ENCODE measurements around the gene STK17A.
"Not testable (repeated sequence)": the region's sequence is repeated elsewhere in the genome, so short reads cannot be mapped to it uniquely, and the experiment has no call there.

Gene STK17A

GRCh38 chr7:43619213-43620012 lies 36.5 kb downstream of the STK17A start:
- Histone ChIP-seq H3K9me3 (ENCODE audit: control insufficient read depth, low read length) (no peaks in the 10 kb centered on the region), H3K4me3 (ENCODE audit: extremely low read depth, insufficient read depth, low read length, poor library complexity, severe bottlenecking) (no peak overlapping the region), H3K27ac (ENCODE audit: low read depth, low read length, severe bottlenecking) (no peak overlapping the region), H3K36me3 (ENCODE audit: control insufficient read depth, insufficient read depth, low read length) (peaks cover 48% of the 10 kb centered on the region), H3K4me1 (ENCODE audit: control insufficient read depth, insufficient read depth, low read length, poor library complexity, severe bottlenecking) (peaks cover 3% of the 10 kb centered on the region)
- 88 to 94% methylated on average over 1 to 3 of the region's 4 CpGs for WGBS, 2 experiments (ENCODE audit: insufficient coverage in 2 of 2)

GRCh38 chr7:43621729-43622448 lies 39.0 kb downstream of the STK17A start:
- no peak overlapping the region for H3K4me3 ChIP-seq (ENCODE audit: extremely low read depth, insufficient read depth, low read length, poor library complexity, severe bottlenecking)
- H3K27ac ChIP-seq (ENCODE audit: low read depth, low read length, severe bottlenecking), result no peak overlapping the region
- H3K9me3 ChIP-seq (ENCODE audit: control insufficient read depth, low read length), result no peaks in the 10 kb centered on the region
- H3K36me3 ChIP-seq (ENCODE audit: control insufficient read depth, insufficient read depth, low read length), result peaks cover 48% of the 10 kb centered on the region
- 94 to 100% methylated on average over 2 of the region's 5 CpGs for WGBS, 2 experiments (ENCODE audit: insufficient coverage in 2 of 2)
- peaks cover 3% of the 10 kb centered on the region for H3K4me1 ChIP-seq (ENCODE audit: control insufficient read depth, insufficient read depth, low read length, poor library complexity, severe bottlenecking)

GRCh38 chr7:43624156-43624555 lies 41.2 kb downstream of the STK17A start:
- Histone ChIP-seq H3K9me3 (ENCODE audit: control insufficient read depth, low read length) (no peaks in the 10 kb centered on the region), H3K4me3 (ENCODE audit: extremely low read depth, insufficient read depth, low read length, poor library complexity, severe bottlenecking) (no peak overlapping the region), H3K36me3 (ENCODE audit: control insufficient read depth, insufficient read depth, low read length) (peaks cover 64% of the 10 kb centered on the region), H3K27ac (ENCODE audit: low read depth, low read length, severe bottlenecking) (no peak overlapping the region), H3K4me1 (ENCODE audit: control insufficient read depth, insufficient read depth, low read length, poor library complexity, severe bottlenecking) (peaks cover 3% of the 10 kb centered on the region)
- 86% methylated on average over 1 to 2 of the region's 2 CpGs for WGBS, 2 experiments (ENCODE audit: insufficient coverage in 2 of 2)

DNA sequence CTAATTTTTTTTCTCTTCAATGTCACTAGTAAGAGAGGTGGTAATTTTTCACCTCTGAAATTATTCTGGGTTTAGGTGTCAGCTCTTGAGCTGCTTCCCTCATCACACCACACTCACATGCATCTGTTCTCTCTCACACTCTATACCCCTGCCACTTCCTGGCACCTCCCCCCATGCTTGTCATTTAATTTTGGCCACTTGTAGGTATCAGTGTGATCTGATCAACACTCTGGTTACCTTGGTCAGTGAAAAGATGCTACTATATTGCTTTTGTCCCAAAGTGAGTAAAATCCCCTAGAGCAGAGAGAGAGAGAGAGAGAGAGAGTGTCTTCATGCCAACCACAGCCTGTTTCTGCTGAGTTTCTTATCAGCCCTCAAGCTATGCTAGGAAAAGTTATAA lies 42.5 kb downstream of the STK17A start:
- peaks cover 54% of the 10 kb centered on the region for H3K36me3 ChIP-seq (ENCODE audit: control insufficient read depth, insufficient read depth, low read length)

GRCh38 chr7:43625980-43626379 lies 43.1 kb downstream of the STK17A start:
- H3K4me3 ChIP-seq (ENCODE audit: extremely low read depth, insufficient read depth, low read length, poor library complexity, severe bottlenecking), result no peak overlapping the region
- H3K9me3 ChIP-seq (ENCODE audit: control insufficient read depth, low read length), result no peaks in the 10 kb centered on the region
- H3K27ac ChIP-seq (ENCODE audit: low read depth, low read length, severe bottlenecking), result no peak overlapping the region
- WGBS, 2 experiments (ENCODE audit: insufficient coverage in 2 of 2), result 93% methylated on average over 3 of the region's 4 CpGs; no CpG with 5 or more reads in 1 of the 2 experiments
- peaks cover 3% of the 10 kb centered on the region for H3K4me1 ChIP-seq (ENCODE audit: control insufficient read depth, insufficient read depth, low read length, poor library complexity, severe bottlenecking)
- H3K36me3 ChIP-seq (ENCODE audit: control insufficient read depth, insufficient read depth, low read length), result peaks cover 55% of the 10 kb centered on the region

More for the DNA sequence above, 42.5 kb downstream of the STK17A start:
- Histone ChIP-seq H3K4me3 (ENCODE audit: extremely low read depth, insufficient read depth, low read length, poor library complexity, severe bottlenecking) (no peak overlapping the region), H3K9me3 (ENCODE audit: control insufficient read depth, low read length) (no peaks in the 10 kb centered on the region), H3K27ac (ENCODE audit: low read depth, low read length, severe bottlenecking) (no peak overlapping the region), H3K4me1 (ENCODE audit: control insufficient read depth, insufficient read depth, low read length, poor library complexity, severe bottlenecking) (peaks cover 3% of the 10 kb centered on the region)

- Histone ChIP-seq H3K36me3 (ENCODE audit: control insufficient read depth, insufficient read depth, low read length) (peaks cover 55% of the 10 kb centered on the region), H3K27ac (ENCODE audit: low read depth, low read length, severe bottlenecking) (no peak overlapping the region), H3K9me3 (ENCODE audit: control insufficient read depth, low read length) (no peaks in the 10 kb centered on the region), H3K4me1 (ENCODE audit: control insufficient read depth, insufficient read depth, low read length, poor library complexity, severe bottlenecking) (peaks cover 3% of the 10 kb centered on the region), H3K4me3 (ENCODE audit: extremely low read depth, insufficient read depth, low read length, poor library complexity, severe bottlenecking) (no peak overlapping the region)
- WGBS, 2 experiments (ENCODE audit: insufficient coverage in 2 of 2), result 100% methylated on average over 1 of the region's 2 CpGs; no CpG with 5 or more reads in 1 of the 2 experiments
Measured at GRCh38 chr7:43626695-43627094, 43.8 kb downstream of the STK17A start.

DNA sequence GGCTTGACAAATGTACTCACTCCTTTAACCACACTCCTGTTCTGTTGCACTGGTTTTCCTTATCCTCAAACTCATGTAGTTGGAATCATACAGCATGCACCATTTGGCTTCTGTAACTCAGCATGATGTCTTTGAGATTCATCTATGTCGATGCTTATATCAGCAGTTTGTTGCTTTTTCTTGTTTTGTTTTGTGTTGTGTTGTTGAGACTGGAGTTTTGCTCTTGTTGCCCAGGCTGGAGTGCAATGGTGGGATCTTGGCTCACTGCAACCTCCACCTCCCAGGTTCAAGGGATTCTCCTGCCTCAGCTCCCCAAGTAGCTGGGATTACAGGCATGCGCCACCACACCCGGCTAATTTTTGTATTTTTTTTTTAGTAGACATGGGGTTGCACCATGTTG lies 44.9 kb downstream of the STK17A start:
- not testable (repeated sequence) for H3K9me3 ChIP-seq (ENCODE audit: control insufficient read depth, low read length); H3K4me3 ChIP-seq (ENCODE audit: extremely low read depth, insufficient read depth, low read length, poor library complexity, severe bottlenecking); H3K27ac ChIP-seq (ENCODE audit: low read depth, low read length, severe bottlenecking); H3K4me1 ChIP-seq (ENCODE audit: control insufficient read depth, insufficient read depth, low read length, poor library complexity, severe bottlenecking)
- H3K36me3 ChIP-seq (ENCODE audit: control insufficient read depth, insufficient read depth, low read length), result peaks cover 61% of the 10 kb centered on the region
- 100% methylated on average over 1 to 3 of the region's 3 CpGs for WGBS, 2 experiments (ENCODE audit: insufficient coverage in 2 of 2)

DNA sequence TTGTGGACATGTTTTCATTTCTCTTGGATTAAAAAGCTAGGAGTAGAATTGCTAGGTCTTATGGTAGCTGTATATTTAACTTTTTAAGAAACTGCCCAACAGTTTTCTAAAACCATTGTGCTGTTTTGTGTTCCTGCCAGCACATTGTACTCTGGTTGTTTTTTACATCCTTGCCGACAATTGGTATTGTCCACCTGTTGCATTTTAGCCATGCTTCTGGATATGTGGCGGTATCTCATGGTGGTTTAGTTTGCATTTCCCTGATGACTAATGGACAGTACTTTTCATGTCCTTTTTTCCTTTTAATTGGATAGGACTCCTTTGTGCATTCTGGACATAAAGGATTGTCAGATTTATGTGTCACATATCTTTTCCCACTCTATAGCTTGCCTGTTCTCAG lies 45.5 kb downstream of the STK17A start:
- H3K4me1 ChIP-seq (ENCODE audit: control insufficient read depth, insufficient read depth, low read length, poor library complexity, severe bottlenecking), result no peaks in the 10 kb centered on the region
- WGBS, 2 experiments (ENCODE audit: insufficient coverage in 2 of 2), result 100% methylated on average over 1 of the region's 2 CpGs
- peaks cover 67% of the 10 kb centered on the region for H3K36me3 ChIP-seq (ENCODE audit: control insufficient read depth, insufficient read depth, low read length)
- H3K9me3 ChIP-seq (ENCODE audit: control insufficient read depth, low read length), result no peaks in the 10 kb centered on the region
- H3K4me3 ChIP-seq (ENCODE audit: extremely low read depth, insufficient read depth, low read length, poor library complexity, severe bottlenecking), result no peak overlapping the region
- H3K27ac ChIP-seq (ENCODE audit: low read depth, low read length, severe bottlenecking), result no peak overlapping the region

DNA sequence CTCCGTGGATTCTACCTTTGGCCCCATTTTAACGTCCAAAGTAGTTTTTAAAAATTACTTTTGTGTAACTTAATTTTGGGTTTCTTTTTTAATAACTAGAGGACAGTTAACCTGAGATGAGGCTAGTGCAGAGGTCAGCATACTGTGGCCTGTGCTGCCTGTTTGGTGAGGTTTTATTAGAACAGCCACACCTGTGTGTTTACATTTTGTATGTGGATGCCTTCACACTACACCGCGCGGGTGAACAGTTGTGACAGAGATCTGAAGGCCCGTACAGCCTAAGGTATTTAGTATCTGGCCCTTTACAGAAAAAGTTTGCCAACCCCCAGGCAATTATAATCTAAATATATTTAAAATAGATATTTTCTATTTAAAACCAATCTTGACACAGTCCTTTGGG lies 46.9 kb downstream of the STK17A start:
- H3K4me1 ChIP-seq (ENCODE audit: control insufficient read depth, insufficient read depth, low read length, poor library complexity, severe bottlenecking), result no peaks in the 10 kb centered on the region
- no peak overlapping the region for H3K27ac ChIP-seq (ENCODE audit: low read depth, low read length, severe bottlenecking)
- no peak overlapping the region for H3K4me3 ChIP-seq (ENCODE audit: extremely low read depth, insufficient read depth, low read length, poor library complexity, severe bottlenecking)
- 87% methylated on average over 3 of the region's 6 CpGs; no CpG with 5 or more reads in 1 of the 2 experiments for WGBS, 2 experiments (ENCODE audit: insufficient coverage in 2 of 2)
- peaks cover 75% of the 10 kb centered on the region for H3K36me3 ChIP-seq (ENCODE audit: control insufficient read depth, insufficient read depth, low read length)
- no peaks in the 10 kb centered on the region for H3K9me3 ChIP-seq (ENCODE audit: control insufficient read depth, low read length)

DNA sequence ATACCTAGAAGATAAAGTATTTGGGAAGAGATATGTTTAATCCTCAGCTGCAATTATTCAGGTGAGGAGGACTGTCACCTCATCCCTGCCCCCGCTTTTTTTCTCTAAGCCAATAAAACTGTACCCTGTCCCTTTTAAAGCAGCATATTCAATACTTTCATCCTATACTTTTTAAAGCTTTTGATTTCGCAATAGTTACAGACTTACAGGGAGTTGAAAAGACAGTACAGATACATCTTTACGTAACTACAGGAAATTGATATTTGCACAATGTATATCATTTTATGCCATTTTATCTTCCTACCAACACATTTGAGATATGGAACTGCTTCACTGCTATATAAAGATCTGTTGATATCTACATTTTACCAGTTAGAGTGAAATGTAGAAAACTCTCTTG lies 47.6 kb downstream of the STK17A start:
- H3K27ac ChIP-seq (ENCODE audit: low read depth, low read length, severe bottlenecking), result no peak overlapping the region
- H3K36me3 ChIP-seq (ENCODE audit: control insufficient read depth, insufficient read depth, low read length), result peaks cover 78% of the 10 kb centered on the region
- peaks cover 2% of the 10 kb centered on the region for H3K9me3 ChIP-seq (ENCODE audit: control insufficient read depth, low read length)
- 100% methylated on average over 1 of the region's 3 CpGs for WGBS, 2 experiments (ENCODE audit: insufficient coverage in 2 of 2)
- no peak overlapping the region for H3K4me3 ChIP-seq (ENCODE audit: extremely low read depth, insufficient read depth, low read length, poor library complexity, severe bottlenecking)
- no peaks in the 10 kb centered on the region for H3K4me1 ChIP-seq (ENCODE audit: control insufficient read depth, insufficient read depth, low read length, poor library complexity, severe bottlenecking)

- Histone ChIP-seq H3K36me3 (ENCODE audit: control insufficient read depth, insufficient read depth, low read length) (peaks cover 81% of the 10 kb centered on the region), H3K4me1 (ENCODE audit: control insufficient read depth, insufficient read depth, low read length, poor library complexity, severe bottlenecking) (no peaks in the 10 kb centered on the region), H3K27ac (ENCODE audit: low read depth, low read length, severe bottlenecking) (no peak overlapping the region), H3K4me3 (ENCODE audit: extremely low read depth, insufficient read depth, low read length, poor library complexity, severe bottlenecking) (no peak overlapping the region), H3K9me3 (ENCODE audit: control insufficient read depth, low read length) (peaks cover 2% of the 10 kb centered on the region)
- 100% methylated on average over 1 of the region's 2 CpGs for WGBS, 2 experiments (ENCODE audit: insufficient coverage in 2 of 2)
Measured at GRCh38 chr7:43631559-43631958, 48.7 kb downstream of the STK17A start.

All from mesodermal cell (in vitro differentiated cells).